Right atrium auricular region (tissue), 2 donors: ENCODE results near the gene MAPT. TPM values are rescaled to one million over a fixed set of nuclear protein-coding genes. Genes with fewer than 3 reads are reported as not detected.
A peak's percentile ranks its signal among the peaks of the same experiment; 100 is the strongest.

Experiments used
- DNase-seq: peaks from one replicate; pipeline ENCODE4 v3.0.0-alpha.2; 2019; ENCODE audit warnings: low spot score
- H3K27ac ChIP-seq, 2 donors: fragments of 200-600 bp; sonication (generic); 1 replicate in 1 of 2; 2 replicates in 1 of 2; pipeline ENCODE4 v1.5.1; 2016 to 2019
- H3K27me3 ChIP-seq, 2 donors: fragments of 200-600 bp; sonication (generic); one replicate each; pipeline versions ENCODE4 v1.5.1 to v1.6.0; 2017 to 2019
- H3K36me3 ChIP-seq: fragments of 200-600 bp; sonication (generic); one replicate; pipeline ENCODE4 v1.5.1; 2016
- H3K4me1 ChIP-seq, 2 donors: fragments of 200-600 bp; sonication (generic); one replicate each; pipeline versions ENCODE4 v1.5.1 to v1.6.0; 2017 to 2019
- H3K4me3 ChIP-seq, 2 donors: fragments of 200-600 bp; sonication (generic); 1 replicate in 1 of 2; 2 replicates in 1 of 2; pipeline ENCODE4 v1.5.1; 2017 to 2019; ENCODE audit warnings: mild to moderate bottlenecking in 1 of 2, moderate library complexity in 1 of 2
- H3K9me3 ChIP-seq, 2 donors: fragments of 200-600 bp; sonication (generic); one replicate each; pipeline ENCODE4 v1.5.1; 2019
- CTCF ChIP-seq, 2 donors: fragments of 200-600 bp; sonication (generic); IDR thresholded peaks; one replicate each; pipeline ENCODE4 v1.5.1; 2019; ENCODE audit warnings: antibody characterized with exemption in 2 of 2
- total RNA-seq, 2 donors: library from RNA; depleted of rRNA; stranded (reverse); fragments of >200 nt; gene quantifications; one replicate each; pipeline ENCODE4 v1.1.0, GENCODE V29; 2016

Gene MAPT
- total RNA-seq, 2 donors from 2014 or later, result 7.8 to 23.0 TPM

GRCh38 chr17:46023783-46024388 lies 129.5 kb downstream of the MAPT start:
- Histone ChIP-seq H3K36me3 (peaks cover 5% of the 10 kb centered on the region), H3K9me3 (no peaks in the 10 kb centered on the region), H3K27ac (no peak overlapping the region), H3K27me3 (no peaks in the 10 kb centered on the region), H3K4me1 (peaks cover 0 to 18% of the 10 kb centered on the region in 2 donors), H3K4me3 (no peak overlapping the region)
- DNase-seq, result no peak
- no peak for TF ChIP-seq CTCF (IDR thresholded peaks at IDR 0.05)

GRCh38 chr17:46024590-46024989 lies 130.2 kb downstream of the MAPT start:
- H3K27me3 ChIP-seq, result no peaks in the 10 kb centered on the region
- peaks cover 5% of the 10 kb centered on the region for H3K36me3 ChIP-seq
- no peak overlapping the region for H3K27ac ChIP-seq
- no peaks in the 10 kb centered on the region for H3K9me3 ChIP-seq
- no peak for DNase-seq
- peaks cover 0 to 18% of the 10 kb centered on the region in 2 donors for H3K4me1 ChIP-seq
- H3K4me3 ChIP-seq, result no peak overlapping the region
- TF ChIP-seq CTCF (IDR thresholded peaks at IDR 0.05), result no peak

GRCh38 chr17:46025060-46025459 lies 130.7 kb downstream of the MAPT start:
- Histone ChIP-seq H3K36me3 (peaks cover 5% of the 10 kb centered on the region), H3K4me1 (peaks cover 0 to 18% of the 10 kb centered on the region in 2 donors), H3K27me3 (no peaks in the 10 kb centered on the region), H3K9me3 (no peaks in the 10 kb centered on the region), H3K4me3 (no peak overlapping the region), H3K27ac (no peak overlapping the region)
- no peak for TF ChIP-seq CTCF (IDR thresholded peaks at IDR 0.05)
- no peak for DNase-seq

GRCh38 chr17:46025510-46026165 lies 131.3 kb downstream of the MAPT start:
- H3K4me1 ChIP-seq, result peaks cover 0 to 18% of the 10 kb centered on the region in 2 donors
- no peak overlapping the region for H3K4me3 ChIP-seq
- H3K27me3 ChIP-seq, result no peaks in the 10 kb centered on the region
- no peak for DNase-seq
- TF ChIP-seq CTCF (IDR thresholded peaks at IDR 0.05), result no peak
- no peak overlapping the region for H3K27ac ChIP-seq
- H3K9me3 ChIP-seq, result no peaks in the 10 kb centered on the region
- peaks cover 8% of the 10 kb centered on the region for H3K36me3 ChIP-seq

GRCh38 chr17:46026166-46027047 lies 132.1 kb downstream of the MAPT start:
- no peak for TF ChIP-seq CTCF (IDR thresholded peaks at IDR 0.05)
- peaks cover 0 to 18% of the 10 kb centered on the region in 2 donors for H3K4me1 ChIP-seq
- H3K27me3 ChIP-seq, result no peaks in the 10 kb centered on the region
- no peak for DNase-seq
- H3K9me3 ChIP-seq, result no peaks in the 10 kb centered on the region
- H3K4me3 ChIP-seq, result no peak overlapping the region
- H3K36me3 ChIP-seq, result peaks cover 16% of the 10 kb centered on the region
- peak overlapping the region; percentile 51 to 71 for H3K27ac ChIP-seq
